ENCODE data around the gene LRCOL1. TPM values are rescaled to one million over a fixed set of nuclear protein-coding genes. Genes with fewer than 3 reads are reported as not detected.

LRCOL1 gene
- total and polyA plus RNA-seq, 11 donors: not detected

- peaks cover 0 to 12% (median 4%) of the 10 kb centered on the region in 12 donors for H3K4me1 ChIP-seq
- H3K36me3 ChIP-seq: no peaks in the 10 kb centered on the region
- DNase-seq (peak in 1 of 5 donors; percentile 47), ATAC-seq (no peak)
- intact Hi-C loops (cut with DNase I): loop anchor here in 1 of 10 donors (10.0 kb wide), 1 partner anchor 98 kb away; the partner anchor contains the start of gene FBRSL1
- no peak overlapping the region for H3K4me3 ChIP-seq
- WGBS, 4 donors: 79 to 91% (median 87%) methylated on average over 38 of the region's 38 CpGs
- peaks cover 0 to 18% (median 0%) of the 10 kb centered on the region in 9 donors for H3K27me3 ChIP-seq
- H3K27ac ChIP-seq: no peak overlapping the region
- H3K9me3 ChIP-seq: no peaks in the 10 kb centered on the region
- TF ChIP-seq, protein P1, sequence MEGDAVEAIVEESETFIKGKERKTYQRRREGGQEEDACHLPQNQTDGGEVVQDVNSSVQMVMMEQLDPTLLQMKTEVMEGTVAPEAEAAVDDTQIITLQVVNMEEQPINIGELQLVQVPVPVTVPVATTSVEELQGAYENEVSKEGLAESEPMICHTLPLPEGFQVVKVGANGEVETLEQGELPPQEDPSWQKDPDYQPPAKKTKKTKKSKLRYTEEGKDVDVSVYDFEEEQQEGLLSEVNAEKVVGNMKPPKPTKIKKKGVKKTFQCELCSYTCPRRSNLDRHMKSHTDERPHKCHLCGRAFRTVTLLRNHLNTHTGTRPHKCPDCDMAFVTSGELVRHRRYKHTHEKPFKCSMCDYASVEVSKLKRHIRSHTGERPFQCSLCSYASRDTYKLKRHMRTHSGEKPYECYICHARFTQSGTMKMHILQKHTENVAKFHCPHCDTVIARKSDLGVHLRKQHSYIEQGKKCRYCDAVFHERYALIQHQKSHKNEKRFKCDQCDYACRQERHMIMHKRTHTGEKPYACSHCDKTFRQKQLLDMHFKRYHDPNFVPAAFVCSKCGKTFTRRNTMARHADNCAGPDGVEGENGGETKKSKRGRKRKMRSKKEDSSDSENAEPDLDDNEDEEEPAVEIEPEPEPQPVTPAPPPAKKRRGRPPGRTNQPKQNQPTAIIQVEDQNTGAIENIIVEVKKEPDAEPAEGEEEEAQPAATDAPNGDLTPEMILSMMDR (IDR thresholded peaks at IDR 0.05): no peak
- no peak for TF ChIP-seq POLR2A (IDR thresholded peaks at IDR 0.05)
These were observed 18.0 kb downstream of the LRCOL1 start for GRCh38 chr12:132592282-132592970.

GRCh38 chr12:132591107-132591935 is 19.1 kb downstream of the LRCOL1 start:
- H3K27ac ChIP-seq: no peak overlapping the region
- no peak overlapping the region for H3K4me3 ChIP-seq
- TF ChIP-seq, protein P1 (IDR thresholded peaks at IDR 0.05): no peak
- no peak for TF ChIP-seq POLR2A (IDR thresholded peaks at IDR 0.05)
- peaks cover 0 to 10% (median 4%) of the 10 kb centered on the region in 12 donors for H3K4me1 ChIP-seq
- no peaks in the 10 kb centered on the region for H3K9me3 ChIP-seq
- DNase-seq: peak in 1 of 5 donors; percentile 60
- no peak for ATAC-seq
- peaks cover 0 to 9% (median 0%) of the 10 kb centered on the region in 9 donors for H3K27me3 ChIP-seq
- 92 to 94% (median 92%) methylated on average over 45 of the region's 45 CpGs for WGBS, 4 donors
- intact Hi-C loops (cut with DNase I): loop anchor here in 1 of 10 donors (10.0 kb wide), 1 partner anchor 97 kb away; the partner anchor contains the start of gene FBRSL1
- H3K36me3 ChIP-seq: no peaks in the 10 kb centered on the region

DNA sequence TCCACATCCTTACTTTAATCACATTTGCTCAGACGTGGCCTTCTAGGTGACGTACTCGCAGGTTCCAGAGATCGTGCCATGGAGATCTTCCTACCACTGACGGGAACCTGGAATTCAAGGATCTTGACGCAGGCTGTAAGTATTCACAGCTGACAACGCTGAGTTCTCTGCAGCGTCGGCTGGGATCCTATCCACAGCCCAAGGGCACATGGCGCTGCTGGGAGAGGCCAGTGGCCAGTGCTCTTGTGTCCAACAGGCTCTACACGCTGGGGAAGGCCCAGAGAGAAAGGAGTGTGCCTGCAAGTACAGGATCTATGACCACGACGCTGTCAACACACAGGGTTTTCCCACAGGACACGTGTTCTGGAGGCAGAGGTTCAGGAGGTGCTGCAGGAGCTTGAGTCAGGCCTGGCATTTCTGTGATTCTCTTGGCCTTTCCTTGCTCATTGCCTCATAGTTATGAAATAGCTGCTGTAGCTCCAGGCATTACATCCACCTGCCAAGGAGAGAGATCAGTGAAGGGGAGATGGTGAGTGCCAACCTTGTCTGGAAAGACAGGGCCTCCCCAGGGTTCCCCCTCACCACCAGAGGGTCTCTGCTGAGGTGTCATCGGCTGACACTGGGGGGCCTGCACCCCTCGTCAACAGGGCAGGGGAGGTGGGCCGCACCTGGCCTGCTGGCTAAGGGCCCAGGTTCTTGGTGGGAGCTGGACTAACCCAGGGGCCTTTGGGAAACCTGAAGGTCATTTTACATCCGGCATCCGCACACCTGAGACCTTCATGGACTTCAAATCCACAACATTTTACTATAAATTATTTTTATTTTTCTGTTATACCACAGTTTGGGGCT is 21.3 kb downstream of the LRCOL1 start:
- Histone ChIP-seq H3K36me3 (peaks cover 0 to under 1% (median 0%) of the 10 kb centered on the region in 9 donors), H3K27me3 (no peaks in the 10 kb centered on the region), H3K27ac (no peak overlapping the region), H3K4me1 (peaks cover 0 to 7% (median 3%) of the 10 kb centered on the region in 12 donors), H3K9me3 (no peaks in the 10 kb centered on the region), H3K4me3 (no peak overlapping the region)
- intact Hi-C loops (cut with DNase I): no loop called here
- DNase-seq: peak in 1 of 5 donors; percentile 19
- ATAC-seq: no peak
- 83 to 93% (median 92%) methylated on average over 19 of the region's 19 CpGs for WGBS, 4 donors
- no peak for TF ChIP-seq POLR2A (IDR thresholded peaks at IDR 0.05)
- TF ChIP-seq, protein P1 (IDR thresholded peaks at IDR 0.05): no peak
